DND-41 (cell line): ENCODE data around the gene WWTR1.

Source experiments
- ATAC-seq: fragments of 200-7000 bp; cut with Tn5 transposase; 3 replicates; pipeline ENCODE4 v1.9.1; 2021; ENCODE audit warnings: low read depth; ENCODE audit not compliant: insufficient read depth
- DNase-seq: peaks from one replicate; pipeline ENCODE4 v3.0.0-alpha.2; 2020
- H2AFZ ChIP-seq: 2 replicates; pipeline ENCODE4 v1.6.0; 2012; ENCODE audit warnings: low read depth, low read length
- H3K27ac ChIP-seq: 2 replicates; pipeline ENCODE4 v1.5.1; 2012; ENCODE audit warnings: low read length, inconsistent platforms
- H3K27me3 ChIP-seq: fragments of 200-600 bp; sonication (generic); 2 replicates; pipeline ENCODE4 v1.6.0; 2012; ENCODE audit warnings: low read length, mild to moderate bottlenecking, inconsistent platforms; ENCODE audit not compliant: insufficient read depth, poor library complexity
- H3K36me3 ChIP-seq: 2 replicates; pipeline ENCODE4 v1.5.1; 2012; ENCODE audit warnings: low read length, inconsistent platforms; ENCODE audit not compliant: insufficient read depth
- H3K4me1 ChIP-seq: 2 replicates; pipeline ENCODE4 v1.5.1; 2012; ENCODE audit warnings: mild to moderate bottlenecking, low read length; ENCODE audit not compliant: insufficient read depth
- H3K4me2 ChIP-seq: 2 replicates; pipeline ENCODE4 v1.6.0; 2012; ENCODE audit warnings: mild to moderate bottlenecking, moderate library complexity, low read length, inconsistent platforms; ENCODE audit not compliant: insufficient read depth
- H3K4me3 ChIP-seq, 2 experiments: fragments of 200-600 bp in 1 of 2; shearing (Covaris generic) in 1 of 2; 2 replicates each; pipeline ENCODE4 v1.5.1; 2012 to 2016; ENCODE audit warnings: inconsistent platforms in 2 of 2, low read length in 2 of 2, mild to moderate bottlenecking in 2 of 2, low read depth in 1 of 2, moderate library complexity in 1 of 2
- H3K79me2 ChIP-seq: 2 replicates; pipeline ENCODE4 v1.6.0; 2012; ENCODE audit warnings: low read length, inconsistent platforms; ENCODE audit not compliant: insufficient read depth
- H3K9ac ChIP-seq: 2 replicates; pipeline ENCODE4 v1.6.0; 2012; ENCODE audit warnings: low read depth, mild to moderate bottlenecking, inconsistent platforms, low read length, moderate library complexity
- H3K9me3 ChIP-seq: 2 replicates; pipeline ENCODE4 v1.5.1; 2012; ENCODE audit warnings: low read length, moderate library complexity, mild to moderate bottlenecking, inconsistent platforms; ENCODE audit not compliant: insufficient read depth, severe bottlenecking
- H4K20me1 ChIP-seq: 2 replicates; pipeline ENCODE4 v1.6.0; 2012; ENCODE audit warnings: low read length; ENCODE audit not compliant: insufficient read depth
- EZH2 ChIP-seq: IDR thresholded peaks from 3 replicates; pipeline ENCODE4 v1.6.1; 2012; ENCODE audit warnings: borderline replicate concordance, low read depth, mild to moderate bottlenecking, moderate library complexity, low read length, inconsistent platforms; ENCODE audit not compliant: severe bottlenecking
- TF ChIP-seq, protein P1 (sequence below): IDR thresholded peaks from 2 replicates; pipeline ENCODE4 v1.5.1; 2012; ENCODE audit warnings: borderline replicate concordance, low read length, moderate library complexity, mild to moderate bottlenecking; ENCODE audit not compliant: poor library complexity, severe bottlenecking; ENCODE audit errors: extremely low read depth

Gene WWTR1

GRCh38 chr3:149553781-149554451 is 103.9 kb downstream of the WWTR1 start:
- no peak for TF ChIP-seq EZH2
- TF ChIP-seq, protein P1, sequence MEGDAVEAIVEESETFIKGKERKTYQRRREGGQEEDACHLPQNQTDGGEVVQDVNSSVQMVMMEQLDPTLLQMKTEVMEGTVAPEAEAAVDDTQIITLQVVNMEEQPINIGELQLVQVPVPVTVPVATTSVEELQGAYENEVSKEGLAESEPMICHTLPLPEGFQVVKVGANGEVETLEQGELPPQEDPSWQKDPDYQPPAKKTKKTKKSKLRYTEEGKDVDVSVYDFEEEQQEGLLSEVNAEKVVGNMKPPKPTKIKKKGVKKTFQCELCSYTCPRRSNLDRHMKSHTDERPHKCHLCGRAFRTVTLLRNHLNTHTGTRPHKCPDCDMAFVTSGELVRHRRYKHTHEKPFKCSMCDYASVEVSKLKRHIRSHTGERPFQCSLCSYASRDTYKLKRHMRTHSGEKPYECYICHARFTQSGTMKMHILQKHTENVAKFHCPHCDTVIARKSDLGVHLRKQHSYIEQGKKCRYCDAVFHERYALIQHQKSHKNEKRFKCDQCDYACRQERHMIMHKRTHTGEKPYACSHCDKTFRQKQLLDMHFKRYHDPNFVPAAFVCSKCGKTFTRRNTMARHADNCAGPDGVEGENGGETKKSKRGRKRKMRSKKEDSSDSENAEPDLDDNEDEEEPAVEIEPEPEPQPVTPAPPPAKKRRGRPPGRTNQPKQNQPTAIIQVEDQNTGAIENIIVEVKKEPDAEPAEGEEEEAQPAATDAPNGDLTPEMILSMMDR = no peak
- no peak overlapping the region for H2AFZ ChIP-seq
- no peak overlapping the region for H3K9ac ChIP-seq
- H3K36me3 ChIP-seq = no peaks in the 10 kb centered on the region
- no peak overlapping the region for H3K27ac ChIP-seq
- no peaks in the 10 kb centered on the region for H4K20me1 ChIP-seq
- no peak overlapping the region for H3K4me2 ChIP-seq
- no peak for DNase-seq
- no peak for ATAC-seq
- no peaks in the 10 kb centered on the region for H3K27me3 ChIP-seq
- no peaks in the 10 kb centered on the region for H3K9me3 ChIP-seq
- no peaks in the 10 kb centered on the region for H3K79me2 ChIP-seq
- H3K4me1 ChIP-seq = no peaks in the 10 kb centered on the region
- no peak overlapping the region for H3K4me3 ChIP-seq

- Histone ChIP-seq H3K4me1 (no peaks in the 10 kb centered on the region), H3K9ac (no peak overlapping the region), H3K4me2 (no peak overlapping the region), H2AFZ (no peak overlapping the region), H4K20me1 (no peaks in the 10 kb centered on the region), H3K9me3 (no peaks in the 10 kb centered on the region), H3K4me3 (no peak overlapping the region), H3K27me3 (no peaks in the 10 kb centered on the region), H3K79me2 (no peaks in the 10 kb centered on the region), H3K36me3 (no peaks in the 10 kb centered on the region), H3K27ac (no peak overlapping the region)
- no peak for ATAC-seq
- no peak for DNase-seq
- TF ChIP-seq, protein P1 = no peak
- no peak for TF ChIP-seq EZH2
Observed at GRCh38 chr3:149552700-149553099, 105.1 kb downstream of the WWTR1 start.

- no peak overlapping the region for H3K9ac ChIP-seq
- ATAC-seq = no peak
- no peak for TF ChIP-seq EZH2
- TF ChIP-seq, protein P1 = no peak
- no peaks in the 10 kb centered on the region for H3K79me2 ChIP-seq
- no peaks in the 10 kb centered on the region for H3K27me3 ChIP-seq
- DNase-seq = no peak
- H4K20me1 ChIP-seq = no peaks in the 10 kb centered on the region
- H3K4me2 ChIP-seq = no peak overlapping the region
- no peak overlapping the region for H3K4me3 ChIP-seq
- no peaks in the 10 kb centered on the region for H3K36me3 ChIP-seq
- H3K27ac ChIP-seq = no peak overlapping the region
- H2AFZ ChIP-seq = no peak overlapping the region
- H3K9me3 ChIP-seq = no peaks in the 10 kb centered on the region
- no peaks in the 10 kb centered on the region for H3K4me1 ChIP-seq
Observed at GRCh38 chr3:149551500-149551899, 106.3 kb downstream of the WWTR1 start.

- H3K27me3 ChIP-seq = no peaks in the 10 kb centered on the region
- H3K36me3 ChIP-seq = no peaks in the 10 kb centered on the region
- no peak overlapping the region for H3K9ac ChIP-seq
- H3K79me2 ChIP-seq = no peaks in the 10 kb centered on the region
- no peak overlapping the region for H3K4me3 ChIP-seq
- H4K20me1 ChIP-seq = no peaks in the 10 kb centered on the region
- no peak overlapping the region for H2AFZ ChIP-seq
- no peaks in the 10 kb centered on the region for H3K4me1 ChIP-seq
- DNase-seq = no peak
- H3K4me2 ChIP-seq = no peak overlapping the region
- TF ChIP-seq, protein P1 = no peak
- TF ChIP-seq EZH2 = no peak
- no peak for ATAC-seq
- H3K9me3 ChIP-seq = no peaks in the 10 kb centered on the region
- no peak overlapping the region for H3K27ac ChIP-seq
Observed at GRCh38 chr3:149548669-149549065, 109.2 kb downstream of the WWTR1 start.
